HTR-8/SVneo (cell line): Measurements from ENCODE around the gene HMSD.
"Not testable (repeated sequence)": the region's sequence is repeated elsewhere in the genome, so short reads cannot be mapped to it uniquely, and the experiment has no call there.

Experiments
- DNase-seq: peaks from one replicate; pipeline ENCODE4 v3.0.0; 2011; ENCODE audit warnings: low spot score, mixed read lengths; ENCODE audit not compliant: insufficient read length
- FAIRE-seq: peaks from 2 replicates; lab custom pipeline; 2011; peaks lifted over from hg19 to GRCh38; lab: Jason Lieb, UNC

HMSD gene

GRCh38 chr18:63949068-63949737, at the start of gene HMSD:
TSS of gene HMSD (plus strand) at chr18:63949301. CDS start at chr18:63953456, 4,155 bp downstream.
- DNase-seq (peak; percentile 34), FAIRE-seq (no peak)

GRCh38 chr18:63903851-63904570, 45.1 kb upstream of the HMSD start:
- FAIRE-seq, result no peak

GRCh38 chr18:63904694-63905093, 44.4 kb upstream of the HMSD start:
- DNase-seq, result no peak
- no peak for FAIRE-seq

More at GRCh38 chr18:63903851-63904570, 45.1 kb upstream of the HMSD start:
- no peak for DNase-seq

GRCh38 chr18:63905361-63905760, 43.7 kb upstream of the HMSD start:
- FAIRE-seq, result no peak
- DNase-seq, result no peak

GRCh38 chr18:63906056-63906455, 43.0 kb upstream of the HMSD start:
- DNase-seq, result no peak
- no peak for FAIRE-seq

GRCh38 chr18:63907664-63908063, 41.4 kb upstream of the HMSD start, which contains the start of gene SERPINB10:
TSS of gene SERPINB10 (plus strand) at chr18:63907958. CDS start at chr18:63915511, 7,553 bp downstream.
- no peak for FAIRE-seq

GRCh38 chr18:63908858-63909257, 40.2 kb upstream of the HMSD start:
- FAIRE-seq (no peak), DNase-seq (no peak)

More at GRCh38 chr18:63907664-63908063, 41.4 kb upstream of the HMSD start, which contains the start of gene SERPINB10:
- no peak for DNase-seq

GRCh38 chr18:63909870-63910269, 39.2 kb upstream of the HMSD start:
- FAIRE-seq (no peak), DNase-seq (no peak)

- FAIRE-seq (no peak), DNase-seq (no peak)
Measured at GRCh38 chr18:63917817-63918216, 31.3 kb upstream of the HMSD start.

GRCh38 chr18:63922049-63922448, 27.1 kb upstream of the HMSD start:
- DNase-seq (no peak), FAIRE-seq (no peak)

GRCh38 chr18:63924551-63924950, 24.6 kb upstream of the HMSD start:
- peak; percentile 3 for DNase-seq
- FAIRE-seq, result no peak

- DNase-seq (no peak), FAIRE-seq (no peak)
Measured at GRCh38 chr18:63928331-63928730, 20.8 kb upstream of the HMSD start.

- not testable (repeated sequence) for FAIRE-seq, DNase-seq
Measured at GRCh38 chr18:63929369-63929768, 19.7 kb upstream of the HMSD start.

GRCh38 chr18:63930773-63931354, 18.2 kb upstream of the HMSD start:
- no peak for FAIRE-seq
- DNase-seq, result no peak

GRCh38 chr18:63936156-63936931, 12.8 kb upstream of the HMSD start:
- FAIRE-seq (peak; percentile 46), DNase-seq (peak; percentile 62)

GRCh38 chr18:63936932-63937393, 12.1 kb upstream of the HMSD start:
- no peak for FAIRE-seq
- DNase-seq, result no peak

GRCh38 chr18:63940008-63940407, 9.1 kb upstream of the HMSD start:
- FAIRE-seq (no peak), DNase-seq (no peak)

- not testable (repeated sequence) for DNase-seq, FAIRE-seq
Measured at GRCh38 chr18:63940543-63941050, 8.5 kb upstream of the HMSD start.

GRCh38 chr18:63947051-63947790, 1.9 kb upstream of the HMSD start:
- DNase-seq, result no peak
- no peak for FAIRE-seq
